K562 (cell line): ENCODE measurements around the gene PDE4D.

ENCODE experiments used
- CEBPZ ChIP-seq: fragments of 150-350 bp; IDR thresholded peaks from 2 replicates; pipeline ENCODE4 v1.6.1; 2014; ENCODE audit warnings: low read depth, mild to moderate bottlenecking, low read length, borderline replicate concordance
- CHD2 ChIP-seq: IDR thresholded peaks from 2 replicates; pipeline ENCODE4 v1.6.1; 2011; ENCODE audit warnings: low read depth, low read length
- CREM ChIP-seq: IDR thresholded peaks from 2 replicates; pipeline ENCODE4 v1.6.1; 2014; ENCODE audit warnings: antibody characterized with exemption, low read depth
- CTCF ChIP-seq, 3 experiments: IDR thresholded peaks in 2 of 3; conservative IDR thresholded peaks in 1 of 3; 2 replicates each; pipeline ENCODE4 v1.5.1; 2011 to 2012; ENCODE audit warnings: low read length in 3 of 3, mild to moderate bottlenecking in 3 of 3, control low read depth in 2 of 3, improper control_type of control experiment in 1 of 3, inconsistent platforms in 1 of 3, low read depth in 1 of 3, mixed read lengths in 1 of 3, moderate library complexity in 1 of 3; ENCODE audit not compliant: insufficient read depth in 2 of 3
- ELK1 ChIP-seq: sonication (generic); formaldehyde crosslinking; IDR thresholded peaks from 2 replicates; pipeline ENCODE4 v1.8.1; 2022; ENCODE audit warnings: missing genetic modification reagents
- EZH2 ChIP-seq: IDR thresholded peaks from 2 replicates; pipeline ENCODE4 v1.6.1; 2012; ENCODE audit warnings: low read depth, mild to moderate bottlenecking, inconsistent platforms, low read length, borderline replicate concordance
- HDAC2 ChIP-seq: fragments of 450-650 bp; IDR thresholded peaks from 2 replicates; pipeline ENCODE4 v1.6.1; 2016; ENCODE audit warnings: mild to moderate bottlenecking
- MTA3 ChIP-seq: fragments of 450-650 bp; formaldehyde crosslinking; IDR thresholded peaks from 2 replicates; pipeline ENCODE4 v1.6.1; 2017; ENCODE audit warnings: mild to moderate bottlenecking, borderline replicate concordance
- MYC ChIP-seq, 2 experiments: fragments of 250-450 bp in 1 of 2; sonication (Bioruptor Pico) in 1 of 2; IDR thresholded peaks; 2 replicates each; pipeline versions ENCODE4 v1.5.1 to v1.6.1; 2012 to 2021; ENCODE audit warnings: low read depth in 2 of 2, borderline replicate concordance in 1 of 2, improper control_type of control experiment in 1 of 2, low read length in 1 of 2, mild to moderate bottlenecking in 1 of 2, moderate library complexity in 1 of 2
- PCBP1 ChIP-seq: fragments of 200-400 bp; formaldehyde crosslinking; IDR thresholded peaks from 2 replicates; pipeline ENCODE4 v1.6.1; 2018; ENCODE audit warnings: mild to moderate bottlenecking, low read depth, low read length; ENCODE audit not compliant: poor library complexity, severe bottlenecking
- PURB ChIP-seq: sonication (generic); formaldehyde crosslinking; IDR thresholded peaks from 2 replicates; pipeline ENCODE4 v1.9.0; 2021; ENCODE audit warnings: low read depth, mild to moderate bottlenecking, missing genetic modification reagents
- RAD21 ChIP-seq, 2 experiments: fragments of 250-450 bp in 1 of 2; fragments of 450-650 bp in 1 of 2; sonication (Bioruptor Pico) in 1 of 2; formaldehyde crosslinking in 1 of 2; IDR thresholded peaks in 1 of 2; conservative IDR thresholded peaks in 1 of 2; 2 replicates each; pipeline versions ENCODE4 v1.4.0 to v1.8.0; 2020 to 2022; ENCODE audit warnings: mild to moderate bottlenecking in 2 of 2, moderate library complexity in 1 of 2
- SETDB1 ChIP-seq: IDR thresholded peaks from one replicate; pipeline ENCODE4 v1.6.1; 2012; ENCODE audit warnings: low read length, control low read depth, inconsistent platforms
- TF ChIP-seq, protein P1 (sequence below): sonication (generic); formaldehyde crosslinking; IDR thresholded peaks from 2 replicates; pipeline ENCODE4 v1.4.0; 2020; ENCODE audit warnings: mild to moderate bottlenecking, missing genetic modification reagents

- no peak for TF ChIP-seq CTCF (IDR thresholded peaks at IDR 0.05 in 2 of 3, conservative IDR thresholded peaks at IDR 0.05 in 1 of 3; ENCODE audit: insufficient read depth in 2 of 3, low read depth in 1 of 3, low read length in 3 of 3)
- TF ChIP-seq PCBP1, result no peak
- TF ChIP-seq EZH2, result no peak
- TF ChIP-seq ELK1 (CRISPR knock-in tag), result no peak
- no peak for TF ChIP-seq CREM
- TF ChIP-seq CHD2, result no peak
- no peak for TF ChIP-seq RAD21 (CRISPR knock-in tag; conservative IDR thresholded peaks at IDR 0.05 in 1 of 2, IDR thresholded peaks at IDR 0.05 in 1 of 2)
- TF ChIP-seq CEBPZ, result no peak
- TF ChIP-seq HDAC2, result no peak
- no peak for TF ChIP-seq PURB (CRISPR knock-in tag)
- TF ChIP-seq MTA3, result no peak
- no peak for TF ChIP-seq MYC (IDR thresholded peaks at IDR 0.05; ENCODE audit: low read depth, low read length)
- TF ChIP-seq MYC (CRISPR knock-in tag; IDR thresholded peaks at IDR 0.05; ENCODE audit: borderline replicate concordance, low read depth), result no peak
- TF ChIP-seq, protein P1, sequence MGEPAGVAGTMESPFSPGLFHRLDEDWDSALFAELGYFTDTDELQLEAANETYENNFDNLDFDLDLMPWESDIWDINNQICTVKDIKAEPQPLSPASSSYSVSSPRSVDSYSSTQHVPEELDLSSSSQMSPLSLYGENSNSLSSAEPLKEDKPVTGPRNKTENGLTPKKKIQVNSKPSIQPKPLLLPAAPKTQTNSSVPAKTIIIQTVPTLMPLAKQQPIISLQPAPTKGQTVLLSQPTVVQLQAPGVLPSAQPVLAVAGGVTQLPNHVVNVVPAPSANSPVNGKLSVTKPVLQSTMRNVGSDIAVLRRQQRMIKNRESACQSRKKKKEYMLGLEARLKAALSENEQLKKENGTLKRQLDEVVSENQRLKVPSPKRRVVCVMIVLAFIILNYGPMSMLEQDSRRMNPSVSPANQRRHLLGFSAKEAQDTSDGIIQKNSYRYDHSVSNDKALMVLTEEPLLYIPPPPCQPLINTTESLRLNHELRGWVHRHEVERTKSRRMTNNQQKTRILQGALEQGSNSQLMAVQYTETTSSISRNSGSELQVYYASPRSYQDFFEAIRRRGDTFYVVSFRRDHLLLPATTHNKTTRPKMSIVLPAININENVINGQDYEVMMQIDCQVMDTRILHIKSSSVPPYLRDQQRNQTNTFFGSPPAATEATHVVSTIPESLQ (CRISPR knock-in tag), result no peak
- TF ChIP-seq SETDB1, result no peak
Measured at GRCh38 chr5:59115345-59115744, 778.2 kb downstream of the PDE4D start.
